Endodermal cell (in vitro differentiated cells): ENCODE measurements around the gene SPATA33. TPM values are rescaled to one million over a fixed set of nuclear protein-coding genes. Genes with fewer than 3 reads are reported as not detected.
A peak's percentile ranks its signal among the peaks of the same experiment; 100 is the strongest.

Experiments
- DNase-seq: peaks from one replicate; pipeline ENCODE4 v3.0.0-alpha.2; 2017
- H3K27ac ChIP-seq: 2 replicates; pipeline ENCODE4 v1.5.1; 2013; ENCODE audit warnings: mild to moderate bottlenecking, low read depth, low read length, moderate library complexity
- H3K27me3 ChIP-seq: 2 replicates; pipeline ENCODE4 v1.6.1; 2013; ENCODE audit warnings: mild to moderate bottlenecking, low read length, moderate library complexity; ENCODE audit not compliant: insufficient read depth, control insufficient read depth, poor library complexity, severe bottlenecking
- H3K36me3 ChIP-seq: 2 replicates; pipeline ENCODE4 v1.7.0; 2013; ENCODE audit warnings: mild to moderate bottlenecking, low read length, moderate library complexity; ENCODE audit not compliant: control insufficient read depth, insufficient read depth
- H3K4me1 ChIP-seq: one replicate; pipeline ENCODE4 v1.7.0; 2013; ENCODE audit warnings: low read length; ENCODE audit not compliant: control insufficient read depth, insufficient read depth
- H3K4me3 ChIP-seq: 2 replicates; pipeline ENCODE4 v1.5.1; 2013; ENCODE audit warnings: mild to moderate bottlenecking, low read length, moderate library complexity
- H3K9ac ChIP-seq: 2 replicates; pipeline ENCODE4 v1.6.1; 2013; ENCODE audit warnings: mild to moderate bottlenecking, low read length, moderate library complexity; ENCODE audit not compliant: poor library complexity, severe bottlenecking; ENCODE audit errors: extremely low read depth
- H3K9me3 ChIP-seq: 2 replicates; pipeline ENCODE4 v1.6.1; 2013; ENCODE audit warnings: mild to moderate bottlenecking, low read length, moderate library complexity; ENCODE audit not compliant: control insufficient read depth
- H3K27ac Mint-ChIP-seq: 2 replicates; pipeline ENCODE4 v1.8.0; 2020; ENCODE audit warnings: mixed read lengths
- H3K27me3 Mint-ChIP-seq: 2 replicates; pipeline ENCODE4 v1.8.0; 2021; ENCODE audit warnings: mild to moderate bottlenecking, mixed read lengths; ENCODE audit not compliant: insufficient read depth
- H3K36me3 Mint-ChIP-seq: 2 replicates; pipeline ENCODE4 v1.8.0; 2020; ENCODE audit warnings: low read depth, mixed read lengths
- H3K4me1 Mint-ChIP-seq: 2 replicates; pipeline ENCODE4 v1.8.0; 2020; ENCODE audit warnings: mixed read lengths
- H3K4me3 Mint-ChIP-seq: 2 replicates; pipeline ENCODE4 v1.8.0; 2020; ENCODE audit warnings: mild to moderate bottlenecking, moderate library complexity, mixed read lengths
- H3K9me3 Mint-ChIP-seq: 2 replicates; pipeline ENCODE4 v1.8.0; 2020; ENCODE audit warnings: mild to moderate bottlenecking, mixed read lengths
- CTCF ChIP-seq: fragments of 200-600 bp; sonication (generic); conservative IDR thresholded peaks from 2 replicates; pipeline ENCODE4 v1.5.0; 2021; ENCODE audit warnings: antibody characterized with exemption, mild to moderate bottlenecking
- WGBS, 2 experiments: methylation state at CpG; one replicate each; pipeline versions ENCODE4 v1.1.5 to v1.1.7; 2013; ENCODE audit warnings: missing lambda C conversion rate in 2 of 2, mixed read lengths in 1 of 2; ENCODE audit not compliant: insufficient coverage in 1 of 2, insufficient read length in 1 of 2; 5-methylcytosine and 5-hydroxymethylcytosine counted together
- total RNA-seq, 2 donors: library from RNA; stranded (reverse); fragmentation: NEBNext Ultra II Directional in 1 of 2; extraction: Animal tissue kit (Norgen Biotek cat#: 25700) in 1 of 2; gene quantifications; 2 replicates in 1 of 2; 3 replicates in 1 of 2; pipeline ENCODE4 v1.2.1, GENCODE V29; 2021

SPATA33 gene
- total RNA-seq, 2 donors from 2014 or later = 21.8 to 28.7 TPM

- peaks cover 7% of the 10 kb centered on the region for H3K4me1 ChIP-seq
- Mint-ChIP-seq H3K4me1 (peaks cover 10% of the 10 kb centered on the region), H3K4me3 (no peak overlapping the region), H3K36me3 (no peaks in the 10 kb centered on the region), H3K27me3 (no peaks in the 10 kb centered on the region), H3K9me3 (peaks cover 2% of the 10 kb centered on the region), H3K27ac (no peak overlapping the region)
- no peaks in the 10 kb centered on the region for H3K9me3 ChIP-seq
- H3K9ac ChIP-seq = no peak overlapping the region
- no peak for TF ChIP-seq CTCF
- H3K27me3 ChIP-seq = no peaks in the 10 kb centered on the region
- H3K27ac ChIP-seq = no peak overlapping the region
- H3K4me3 ChIP-seq = no peak overlapping the region
- WGBS, 2 experiments = 94% methylated on average over 22 of the region's 22 CpGs
- no peaks in the 10 kb centered on the region for H3K36me3 ChIP-seq
- no peak for DNase-seq
Observed at GRCh38 chr16:89613954-89614459, 43.6 kb upstream of the SPATA33 start.

- DNase-seq = no peak
- 87 to 94% methylated on average over 6 to 13 of the region's 13 CpGs for WGBS, 2 experiments
- Histone ChIP-seq H3K27me3 (no peaks in the 10 kb centered on the region), H3K9ac (no peak overlapping the region), H3K4me1 (peaks cover 7% of the 10 kb centered on the region), H3K27ac (no peak overlapping the region), H3K36me3 (no peaks in the 10 kb centered on the region), H3K9me3 (no peaks in the 10 kb centered on the region), H3K4me3 (no peak overlapping the region)
- Mint-ChIP-seq H3K4me1 (peaks cover 10% of the 10 kb centered on the region), H3K4me3 (no peak overlapping the region), H3K36me3 (no peaks in the 10 kb centered on the region), H3K27me3 (no peaks in the 10 kb centered on the region), H3K27ac (no peak overlapping the region), H3K9me3 (peaks cover 2% of the 10 kb centered on the region)
- TF ChIP-seq CTCF = no peak
Observed at GRCh38 chr16:89615176-89615575, 42.5 kb upstream of the SPATA33 start.

- Histone ChIP-seq H3K9me3 (no peaks in the 10 kb centered on the region), H3K27me3 (no peaks in the 10 kb centered on the region), H3K9ac (no peak overlapping the region), H3K36me3 (no peaks in the 10 kb centered on the region), H3K4me3 (no peak overlapping the region), H3K27ac (no peak overlapping the region), H3K4me1 (peaks cover 7% of the 10 kb centered on the region)
- Mint-ChIP-seq H3K27ac (no peak overlapping the region), H3K36me3 (no peaks in the 10 kb centered on the region), H3K4me3 (no peak overlapping the region), H3K4me1 (peaks cover 10% of the 10 kb centered on the region), H3K27me3 (no peaks in the 10 kb centered on the region), H3K9me3 (peaks cover 2% of the 10 kb centered on the region)
- TF ChIP-seq CTCF = peak; percentile 93
- DNase-seq = peak; percentile 88
- 63 to 69% methylated on average over 9 to 17 of the region's 17 CpGs for WGBS, 2 experiments
Observed at GRCh38 chr16:89615596-89616090, 42.0 kb upstream of the SPATA33 start.
